ENCODE results near the gene ABLIM2. TPM values are rescaled to one million over a fixed set of nuclear protein-coding genes. Genes with fewer than 3 reads are reported as not detected.

ABLIM2 gene
- total RNA-seq, 2 donors from 2014 or later: 2.6 to 7.3 TPM

GRCh38 chr4:8061573-8061972, 97.0 kb downstream of the ABLIM2 start:
- Histone ChIP-seq H3K27me3 (replicated peaks; ENCODE audit: insufficient read depth) (no peaks in the 10 kb centered on the region), H3K4me3 (no peak overlapping the region), H3K9me3 (no peaks in the 10 kb centered on the region), H3K27ac (no peak overlapping the region), H3K4me1 (replicated peaks) (no peaks in the 10 kb centered on the region), H3K36me3 (no peaks in the 10 kb centered on the region)
- intact Hi-C loops (cut with DNase I): no loop called here
- no peak for TF ChIP-seq CTCF (IDR thresholded peaks at IDR 0.05)
- TF ChIP-seq POLR2AphosphoS5 (IDR thresholded peaks at IDR 0.05): no peak
- no peak for TF ChIP-seq POLR2A (IDR thresholded peaks at IDR 0.05)
- WGBS: 88% methylated on average over 8 of the region's 8 CpGs
- DNase-seq (ENCODE audit: low spot score): no peak

- WGBS: 72% methylated on average over 7 of the region's 7 CpGs
- H3K27ac ChIP-seq: no peak overlapping the region
- H3K4me1 ChIP-seq (replicated peaks): no peaks in the 10 kb centered on the region
- DNase-seq (ENCODE audit: low spot score): no peak
- no peaks in the 10 kb centered on the region for H3K27me3 ChIP-seq (replicated peaks; ENCODE audit: insufficient read depth)
- no peaks in the 10 kb centered on the region for H3K9me3 ChIP-seq
- intact Hi-C loops (cut with DNase I): no loop called here
- TF ChIP-seq CTCF (IDR thresholded peaks at IDR 0.05) (no peak), POLR2A (IDR thresholded peaks at IDR 0.05) (no peak), POLR2AphosphoS5 (IDR thresholded peaks at IDR 0.05) (no peak)
- no peak overlapping the region for H3K4me3 ChIP-seq
- no peaks in the 10 kb centered on the region for H3K36me3 ChIP-seq
Measured at GRCh38 chr4:8061145-8061544, 97.5 kb downstream of the ABLIM2 start.

GRCh38 chr4:8060632-8061031, 98.0 kb downstream of the ABLIM2 start:
- intact Hi-C loops (cut with DNase I): no loop called here
- no peaks in the 10 kb centered on the region for H3K27me3 ChIP-seq (replicated peaks; ENCODE audit: insufficient read depth)
- no peaks in the 10 kb centered on the region for H3K4me1 ChIP-seq (replicated peaks)
- H3K36me3 ChIP-seq: no peaks in the 10 kb centered on the region
- TF ChIP-seq CTCF (IDR thresholded peaks at IDR 0.05): no peak
- TF ChIP-seq POLR2A (IDR thresholded peaks at IDR 0.05): no peak
- TF ChIP-seq POLR2AphosphoS5 (IDR thresholded peaks at IDR 0.05): no peak
- no peak overlapping the region for H3K27ac ChIP-seq
- no peaks in the 10 kb centered on the region for H3K9me3 ChIP-seq
- H3K4me3 ChIP-seq: no peak overlapping the region
- DNase-seq (ENCODE audit: low spot score): no peak
- 86% methylated on average over 18 of the region's 18 CpGs for WGBS

- no peak overlapping the region for H3K27ac ChIP-seq
- H3K4me3 ChIP-seq: no peak overlapping the region
- intact Hi-C loops (cut with DNase I): no loop called here
- H3K4me1 ChIP-seq (replicated peaks): no peaks in the 10 kb centered on the region
- TF ChIP-seq POLR2A (IDR thresholded peaks at IDR 0.05) (no peak), CTCF (IDR thresholded peaks at IDR 0.05) (no peak), POLR2AphosphoS5 (IDR thresholded peaks at IDR 0.05) (no peak)
- 93% methylated on average over 17 of the region's 18 CpGs for WGBS
- H3K36me3 ChIP-seq: no peaks in the 10 kb centered on the region
- H3K9me3 ChIP-seq: no peaks in the 10 kb centered on the region
- H3K27me3 ChIP-seq (replicated peaks; ENCODE audit: insufficient read depth): no peaks in the 10 kb centered on the region
- no peak for DNase-seq (ENCODE audit: low spot score)
Measured at GRCh38 chr4:8058031-8058479, 100.6 kb downstream of the ABLIM2 start.

GRCh38 chr4:8055206-8055605, 103.4 kb downstream of the ABLIM2 start:
- no peak for DNase-seq (ENCODE audit: low spot score)
- no peaks in the 10 kb centered on the region for H3K9me3 ChIP-seq
- no peak for TF ChIP-seq POLR2A (IDR thresholded peaks at IDR 0.05)
- TF ChIP-seq CTCF (IDR thresholded peaks at IDR 0.05): no peak
- TF ChIP-seq POLR2AphosphoS5 (IDR thresholded peaks at IDR 0.05): no peak
- WGBS: 95% methylated on average over 6 of the region's 6 CpGs
- H3K4me3 ChIP-seq: no peak overlapping the region
- peaks cover 5% of the 10 kb centered on the region for H3K4me1 ChIP-seq (replicated peaks)
- no peaks in the 10 kb centered on the region for H3K36me3 ChIP-seq
- H3K27me3 ChIP-seq (replicated peaks; ENCODE audit: insufficient read depth): no peaks in the 10 kb centered on the region
- no peak overlapping the region for H3K27ac ChIP-seq
- intact Hi-C loops (cut with DNase I): no loop called here
